PFSK-1 (cell line): ENCODE measurements around the gene C22orf39.

Source experiments
- FOXP2 ChIP-seq: optimal IDR thresholded peaks from 2 replicates; pipeline ENCODE3; 2011; ENCODE audit warnings: borderline replicate concordance, control low read depth, inconsistent platforms; ENCODE audit not compliant: insufficient read depth; ENCODE audit errors: extremely low read length, extremely low read depth
- POLR2AphosphoS5 ChIP-seq: IDR thresholded peaks from 2 replicates; pipeline ENCODE4 v1.6.1; 2012; ENCODE audit warnings: low read depth, mild to moderate bottlenecking, control low read depth, low read length, moderate library complexity
- REST ChIP-seq, 2 experiments: IDR thresholded peaks; 2 replicates each; pipeline versions ENCODE4 v1.6.1 to v1.8.0; 2011 to 2012; ENCODE audit warnings: low read depth in 2 of 2, low read length in 2 of 2, control low read depth in 1 of 2, inconsistent platforms in 1 of 2, mild to moderate bottlenecking in 1 of 2, moderate library complexity in 1 of 2; ENCODE audit not compliant: insufficient read depth in 1 of 2
- TAF1 ChIP-seq: IDR thresholded peaks from 2 replicates; pipeline ENCODE4 v1.6.1; 2012; ENCODE audit warnings: low read length, control low read depth, borderline replicate concordance; ENCODE audit not compliant: insufficient read depth

DNA sequence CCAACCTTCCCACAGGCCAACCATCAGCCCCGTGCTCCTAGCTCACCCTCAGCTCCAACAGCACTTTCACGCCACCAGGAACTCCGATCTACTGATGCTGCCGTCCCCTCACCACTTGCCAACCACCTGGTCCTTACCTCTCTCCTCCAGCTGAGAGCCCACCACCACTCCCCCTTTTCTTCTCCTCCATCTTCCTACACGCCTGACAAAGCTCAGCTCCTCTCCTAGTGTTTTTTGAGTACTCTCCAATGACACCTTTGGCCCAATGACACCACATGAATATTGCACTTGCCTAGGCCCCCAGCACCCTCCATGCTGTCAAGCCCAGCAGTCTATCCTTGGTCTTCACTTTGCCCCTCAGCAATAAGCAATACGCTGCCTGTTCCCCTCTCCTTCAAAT lies 46.6 kb downstream of the C22orf39 start:
- TF ChIP-seq TAF1 (no peak), REST (IDR thresholded peaks at IDR 0.05; ENCODE audit: insufficient read depth in 1 of 2, low read depth in 2 of 2, low read length in 2 of 2) (no peak), POLR2AphosphoS5 (no peak), FOXP2 (no peak)
